H1 (cell line): Measurements from ENCODE around the gene LYRM4. TPM values are rescaled to one million over a fixed set of nuclear protein-coding genes. Genes with fewer than 3 reads are reported as not detected.

ENCODE experiments used
- CTCF ChIA-PET: fragments of 300-600 bp; sonication (Branson Sonifier 250); formaldehyde crosslinking; loops from one replicate; lab custom pipeline; 2021; ENCODE audit not compliant: partially characterized antibody; lab: Charles Lee
- POLR2A ChIA-PET: fragments of 300-600 bp; sonication (Branson Sonifier 250); formaldehyde crosslinking; loops from one replicate; lab custom pipeline; 2021; ENCODE audit warnings: inconsistent platforms; ENCODE audit not compliant: partially characterized antibody; lab: Charles Lee
- DNase-seq, 2 experiments: peaks; one replicate each; pipeline versions ENCODE4 v3.0.0 to v3.0.0-alpha.2; 2010 to 2022; ENCODE audit warnings: low spot score in 2 of 2, low read depth in 1 of 2, mixed read lengths in 1 of 2
- FAIRE-seq: peaks from 2 replicates; lab custom pipeline; 2011; peaks lifted over from hg19 to GRCh38; lab: Jason Lieb, UNC
- H2AFZ ChIP-seq: 2 replicates; pipeline ENCODE4 v1.8.1; 2012; ENCODE audit warnings: low read length, inconsistent platforms
- H2AK5ac ChIP-seq: 2 replicates; pipeline ENCODE4 v1.6.1; 2013; ENCODE audit warnings: low read depth, low read length
- H2BK120ac ChIP-seq: replicated peaks from 2 replicates; pipeline ENCODE3; 2013; ENCODE audit warnings: low read depth, low read length, inconsistent platforms
- H2BK12ac ChIP-seq: 2 replicates; pipeline ENCODE4 v1.6.1; 2013; ENCODE audit warnings: low read depth, low read length
- H2BK15ac ChIP-seq: 2 replicates; pipeline ENCODE4 v1.6.1; 2013; ENCODE audit warnings: low read length
- H2BK20ac ChIP-seq: 2 replicates; pipeline ENCODE4 v1.6.1; 2013; ENCODE audit warnings: low read length
- H2BK5ac ChIP-seq: 2 replicates; pipeline ENCODE4 v1.6.1; 2013; ENCODE audit warnings: low read depth, low read length
- H3K14ac ChIP-seq: 2 replicates; pipeline ENCODE4 v1.6.1; 2013; ENCODE audit warnings: inconsistent platforms; ENCODE audit not compliant: insufficient read length
- H3K18ac ChIP-seq: 2 replicates; pipeline ENCODE4 v1.6.1; 2013; ENCODE audit warnings: low read length; ENCODE audit errors: extremely low read depth
- H3K23ac ChIP-seq: 2 replicates; pipeline ENCODE4 v1.6.1; 2013; ENCODE audit warnings: inconsistent platforms; ENCODE audit not compliant: insufficient read length
- H3K23me2 ChIP-seq: 2 replicates; pipeline ENCODE4 v1.6.1; 2013; ENCODE audit warnings: low read depth, low read length
- H3K27ac ChIP-seq: 2 replicates; pipeline ENCODE4 v1.6.1; 2011; ENCODE audit warnings: low read depth, low read length, inconsistent platforms
- H3K27me3 ChIP-seq, 4 experiments: replicated peaks in 1 of 4; 1 replicate in 1 of 4; 2 replicates in 3 of 4; pipeline versions ENCODE4 v1.6.1 to v1.8.1; 2011 to 2013; ENCODE audit warnings: low read length in 3 of 4, mild to moderate bottlenecking in 3 of 4, inconsistent platforms in 2 of 4, mixed read lengths in 2 of 4, moderate library complexity in 1 of 4; ENCODE audit not compliant: control insufficient read depth in 3 of 4, insufficient read depth in 3 of 4; ENCODE audit errors: extremely low read depth in 1 of 4
- H3K36me3 ChIP-seq, 4 experiments: 2 replicates each; pipeline versions ENCODE4 v1.6.1 to v1.8.1; 2011 to 2013; ENCODE audit warnings: mild to moderate bottlenecking in 4 of 4, low read length in 3 of 4, moderate library complexity in 2 of 4, control low read depth in 1 of 4, inconsistent platforms in 1 of 4; ENCODE audit not compliant: insufficient read depth in 4 of 4, control insufficient read depth in 2 of 4
- H3K4ac ChIP-seq: replicated peaks from 2 replicates; pipeline ENCODE3; 2013; ENCODE audit warnings: low read length, low read depth, mixed read lengths, inconsistent platforms; ENCODE audit not compliant: insufficient read length
- H3K4me1 ChIP-seq, 4 experiments: replicated peaks in 1 of 4; 1 replicate in 1 of 4; 2 replicates in 3 of 4; pipeline versions ENCODE4 v1.6.1 to v1.8.1; 2011 to 2013; ENCODE audit warnings: low read length in 3 of 4, inconsistent platforms in 2 of 4, mixed read lengths in 1 of 4; ENCODE audit not compliant: insufficient read depth in 4 of 4, control insufficient read depth in 3 of 4
- H3K4me2 ChIP-seq, 2 experiments: 2 replicates each; pipeline versions ENCODE4 v1.6.1 to v1.8.1; 2011 to 2013; ENCODE audit warnings: low read depth in 2 of 2, low read length in 2 of 2, control low read depth in 1 of 2, inconsistent platforms in 1 of 2, mild to moderate bottlenecking in 1 of 2; ENCODE audit not compliant: insufficient read depth in 1 of 2
- H3K4me3 ChIP-seq, 4 experiments: fragments of 200-600, 300-600 bp in 1 of 4; sonication (generic), shearing (Covaris generic), sonication (Bioruptor Twin) in 1 of 4; 2 replicates each; pipeline versions ENCODE4 v1.5.1 to v1.8.1; 2011 to 2016; ENCODE audit warnings: low read length in 4 of 4, low read depth in 3 of 4, control low read depth in 2 of 4, inconsistent platforms in 2 of 4, mild to moderate bottlenecking in 2 of 4, mixed read lengths in 1 of 4, moderate library complexity in 1 of 4; ENCODE audit not compliant: insufficient read depth in 2 of 4; ENCODE audit errors: extremely low read depth in 1 of 4
- H3K56ac ChIP-seq: replicated peaks from 2 replicates; pipeline ENCODE3; 2013; ENCODE audit warnings: low read depth, mild to moderate bottlenecking, mixed read lengths, low read length, inconsistent platforms; ENCODE audit not compliant: insufficient read length
- H3K79me1 ChIP-seq: 2 replicates; pipeline ENCODE4 v1.6.1; 2013; ENCODE audit warnings: low read depth, low read length, control low read depth
- H3K79me2 ChIP-seq, 2 experiments: 2 replicates each; pipeline versions ENCODE4 v1.6.1 to v1.8.1; 2012 to 2013; ENCODE audit warnings: low read length in 2 of 2, mild to moderate bottlenecking in 2 of 2, inconsistent platforms in 1 of 2; ENCODE audit not compliant: insufficient read depth in 2 of 2, control insufficient read depth in 1 of 2
- H3K9ac ChIP-seq, 4 experiments: replicated peaks in 1 of 4; 1 replicate in 1 of 4; 2 replicates in 3 of 4; pipeline versions ENCODE4 v1.6.1 to v1.8.1; 2011 to 2013; ENCODE audit warnings: low read depth in 3 of 4, low read length in 3 of 4, control low read depth in 2 of 4, mild to moderate bottlenecking in 2 of 4, moderate library complexity in 2 of 4, inconsistent platforms in 1 of 4; ENCODE audit errors: extremely low read depth in 1 of 4
- H3K9me3 ChIP-seq, 2 experiments: 2 replicates each; pipeline versions ENCODE4 v1.6.1 to v1.8.1; 2012 to 2013; ENCODE audit warnings: mild to moderate bottlenecking in 2 of 2, moderate library complexity in 2 of 2, control low read depth in 1 of 2, inconsistent platforms in 1 of 2, low read depth in 1 of 2, low read length in 1 of 2, mixed read lengths in 1 of 2; ENCODE audit not compliant: insufficient read depth in 2 of 2
- H4K20me1 ChIP-seq, 2 experiments: replicated peaks in 1 of 2; 2 replicates each; pipeline versions ENCODE3 to v1.8.1; 2011 to 2013; ENCODE audit warnings: inconsistent platforms in 2 of 2, low read length in 2 of 2, mild to moderate bottlenecking in 1 of 2; ENCODE audit not compliant: insufficient read depth in 2 of 2, control insufficient read depth in 1 of 2
- H4K5ac ChIP-seq: 2 replicates; pipeline ENCODE4 v1.6.1; 2013; ENCODE audit warnings: low read length, low read depth, mixed read lengths, inconsistent platforms; ENCODE audit not compliant: insufficient read length
- H4K8ac ChIP-seq: 2 replicates; pipeline ENCODE4 v1.8.0; 2013; ENCODE audit warnings: mild to moderate bottlenecking, moderate library complexity, low read length, inconsistent platforms; ENCODE audit not compliant: insufficient read depth; ENCODE audit errors: extremely low read depth
- H4K91ac ChIP-seq: replicated peaks from 2 replicates; pipeline ENCODE3; 2013; ENCODE audit warnings: low read length, mixed read lengths, inconsistent platforms; ENCODE audit not compliant: insufficient read length
- BRCA1 ChIP-seq: IDR thresholded peaks from 2 replicates; pipeline ENCODE4 v1.6.1; 2012; ENCODE audit warnings: low read depth, low read length, improper control_type of control experiment
- CEBPB ChIP-seq: IDR thresholded peaks from 2 replicates; pipeline ENCODE4 v1.6.1; 2012; ENCODE audit warnings: low read depth, low read length
- HDAC6 ChIP-seq: IDR thresholded peaks from one replicate; pipeline ENCODE4 v1.7.1; 2012; ENCODE audit warnings: low read depth, mild to moderate bottlenecking, inconsistent platforms, low read length, moderate library complexity
- JUN ChIP-seq: IDR thresholded peaks from 2 replicates; pipeline ENCODE4 v1.6.1; 2011; ENCODE audit warnings: low read depth, mild to moderate bottlenecking, improper control_type of control experiment, low read length
- NRF1 ChIP-seq: IDR thresholded peaks from 2 replicates; pipeline ENCODE4 v1.6.1; 2011; ENCODE audit warnings: mild to moderate bottlenecking, low read depth, low read length, improper control_type of control experiment
- POLR2A ChIP-seq, 2 experiments: IDR thresholded peaks; 1 replicate in 1 of 2; 2 replicates in 1 of 2; pipeline ENCODE4 v1.6.1; 2011; ENCODE audit warnings: low read depth in 2 of 2, low read length in 2 of 2, mild to moderate bottlenecking in 2 of 2; ENCODE audit errors: control extremely low read depth in 1 of 2
- RAD21 ChIP-seq, 2 experiments: IDR thresholded peaks in 1 of 2; conservative IDR thresholded peaks in 1 of 2; 2 replicates each; pipeline ENCODE4 v1.6.1; 2011; ENCODE audit warnings: low read depth in 2 of 2, low read length in 2 of 2, improper control_type of control experiment in 1 of 2, inconsistent platforms in 1 of 2, mild to moderate bottlenecking in 1 of 2, moderate library complexity in 1 of 2
- RFX5 ChIP-seq: IDR thresholded peaks from 2 replicates; pipeline ENCODE4 v1.6.1; 2011; ENCODE audit warnings: low read depth, low read length, improper control_type of control experiment, borderline replicate concordance
- TCF12 ChIP-seq: IDR thresholded peaks from 2 replicates; pipeline ENCODE4 v1.6.1; 2011; ENCODE audit warnings: low read depth, mild to moderate bottlenecking, low read length
- TEAD4 ChIP-seq: IDR thresholded peaks from 2 replicates; pipeline ENCODE4 v1.6.1; 2012; ENCODE audit warnings: low read depth, low read length, inconsistent platforms, mixed read lengths
- USF2 ChIP-seq: IDR thresholded peaks from 2 replicates; pipeline ENCODE4 v1.6.1; 2011; ENCODE audit warnings: low read length, improper control_type of control experiment
- WGBS, 2 experiments: shearing (Covaris generic) in 1 of 2; methylation state at CpG; one replicate each; pipeline versions ENCODE4 v1.1.6 to v1.1.7; 2013 to 2015; ENCODE audit warnings: low lambda C conversion rate in 2 of 2, mixed read lengths in 2 of 2, inconsistent platforms in 1 of 2, low coverage in 1 of 2, missing lambda C conversion rate in 1 of 2; ENCODE audit not compliant: insufficient replicate concordance in 2 of 2, insufficient coverage in 1 of 2, insufficient read length in 1 of 2; ENCODE audit errors: extremely low coverage in 1 of 2, missing lambda C conversion rate in 1 of 2; 5-methylcytosine and 5-hydroxymethylcytosine counted together
- polyA plus RNA-seq, 7 experiments: library from polyadenylated mRNA; depleted of rRNA in 3 of 7; stranded (reverse) in 5 of 7; unstranded in 2 of 7; fragments of >200 nt in 5 of 7; fragments of 200-250 nt in 2 of 7; gene quantifications; 1 replicate in 5 of 7; 2 replicates in 1 of 7; 4 replicates in 1 of 7; pipeline versions ENCODE4 v1.2.1 to v1.2.3, GENCODE V29; 2011 to 2013; ENCODE audit warnings: missing spikeins in 2 of 7, mixed read lengths in 2 of 7
- total RNA-seq: library from RNA; stranded (reverse); fragmentation: NEBNext Ultra II Directional; extraction: Animal tissue kit (Norgen Biotek cat#: 25700); gene quantifications from 2 replicates; pipeline ENCODE4 v1.2.1, GENCODE V29; 2021
- TF ChIP-seq, protein P1 (sequence below): IDR thresholded peaks from 2 replicates; pipeline ENCODE4 v1.6.1; 2012; ENCODE audit warnings: inconsistent platforms

The LYRM4 gene
- total and polyA plus RNA-seq, 2 of the 8 experiments (the other 6 are each of a cell fraction or from before 2014, with no cell fraction given): 56.6 to 62.8 TPM

DNA sequence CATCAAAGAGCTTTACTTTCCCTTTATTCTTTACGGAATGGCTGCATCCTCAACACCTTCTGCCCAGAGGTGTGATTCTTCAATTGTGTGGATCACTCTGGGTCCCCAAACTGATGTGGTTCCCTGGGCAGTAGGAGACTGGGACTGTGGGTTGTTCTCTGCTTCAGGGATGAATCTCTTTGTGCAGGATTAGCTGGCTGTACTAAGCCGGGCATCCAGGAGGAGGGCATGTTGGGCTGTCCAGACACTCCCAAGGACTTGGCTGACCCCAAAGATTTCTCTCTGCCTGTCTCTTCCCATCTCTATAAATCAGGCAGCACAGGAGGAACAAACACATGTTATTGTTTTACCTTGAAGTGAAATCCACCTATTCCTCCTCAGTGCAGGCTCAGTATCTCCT lies 15.8 kb upstream of the LYRM4 start:
- Histone ChIP-seq H4K20me1 (peaks cover 0 to 3% of the 10 kb centered on the region in 2 experiments), H2AFZ (no peak overlapping the region), H3K18ac (no peak overlapping the region), H3K9ac (no peak overlapping the region), H2BK120ac (no peak overlapping the region), H3K4me1 (peaks cover 0 to 9% (median 0%) of the 10 kb centered on the region in 4 experiments; a peak in 1 of 7 replicates), H3K9me3 (no peaks in the 10 kb centered on the region), H3K4me2 (no peak overlapping the region), H2BK15ac (no peak overlapping the region), H3K79me1 (peaks cover 2% of the 10 kb centered on the region; the same call in 1 of the 2 replicates), H4K91ac (no peak overlapping the region), H3K79me2 (peaks cover 0 to 4% of the 10 kb centered on the region in 2 experiments; a peak in 1 of 4 replicates), H3K36me3 (no peaks in the 10 kb centered on the region), H2AK5ac (no peak overlapping the region), H2BK20ac (no peak overlapping the region), H4K8ac (no peak overlapping the region; the same call in 1 of the 2 replicates), H4K5ac (no peak overlapping the region), H3K23ac (no peak overlapping the region), H3K23me2 (no peaks in the 10 kb centered on the region), H3K4ac (no peak overlapping the region), H2BK12ac (no peak overlapping the region), H3K27ac (no peak overlapping the region), H3K27me3 (no peaks in the 10 kb centered on the region), H3K56ac (no peak overlapping the region), H2BK5ac (no peak overlapping the region), H3K14ac (no peak overlapping the region), H3K4me3 (no peak overlapping the region)
- POLR2A ChIA-PET: interaction anchor here (1.4 to 1.5 kb wide), 2 partner anchors 15 to 17 kb away, joined by 4 to 5 read pairs; partner anchors contain the start of genes FARS2 and LYRM4
- CTCF ChIA-PET: interaction anchor here (1.0 to 2.1 kb wide), 5 partner anchors 8 to 62 kb away, joined by 3 to 8 read pairs (median 6); no protein-coding TSS in a partner anchor
- 75% methylated on average over 2 of the region's 2 CpGs; no CpG with 5 or more reads in 1 of the 2 experiments for WGBS, 2 experiments
- DNase-seq (no peak), FAIRE-seq (no peak)
- TF ChIP-seq, protein P1, sequence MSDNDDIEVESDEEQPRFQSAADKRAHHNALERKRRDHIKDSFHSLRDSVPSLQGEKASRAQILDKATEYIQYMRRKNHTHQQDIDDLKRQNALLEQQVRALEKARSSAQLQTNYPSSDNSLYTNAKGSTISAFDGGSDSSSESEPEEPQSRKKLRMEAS: no peak
- TF ChIP-seq RAD21 (IDR thresholded peaks at IDR 0.05 in 1 of 2, conservative IDR thresholded peaks at IDR 0.05 in 1 of 2; ENCODE audit: low read depth in 2 of 2, low read length in 2 of 2): no peak
- TF ChIP-seq RFX5: no peak
- no peak for TF ChIP-seq BRCA1
- TF ChIP-seq TCF12: no peak
- no peak for TF ChIP-seq POLR2A (IDR thresholded peaks at IDR 0.05; ENCODE audit: control extremely low read depth in 1 of 2, low read depth in 2 of 2, low read length in 2 of 2)
- no peak for TF ChIP-seq CEBPB
- TF ChIP-seq TEAD4: no peak
- no peak for TF ChIP-seq HDAC6
- no peak for TF ChIP-seq USF2
- no peak for TF ChIP-seq JUN
- no peak for TF ChIP-seq NRF1
